GM18498 (cell line): ENCODE data around the gene TPRN.

Experiments
- ATAC-seq: cut with Tn5 transposase; IDR thresholded peaks from one replicate; pipeline ENCODE4 v1.9.1; 2021; ENCODE audit warnings: mild to moderate bottlenecking, moderate library complexity; ENCODE audit not compliant: unreplicated experiment

The TPRN gene

GRCh38 chr9:137213160-137214060 is 12.9 kb upstream of the TPRN start:
- ATAC-seq: no peak

GRCh38 chr9:137212520-137212919 is 12.0 kb upstream of the TPRN start:
- ATAC-seq: no peak

- ATAC-seq: no peak
Observed at GRCh38 chr9:137211532-137211931, 11.0 kb upstream of the TPRN start.

- no peak for ATAC-seq
Observed at GRCh38 chr9:137206602-137207001, 6.1 kb upstream of the TPRN start.

GRCh38 chr9:137205126-137206069 is 4.9 kb upstream of the TPRN start, which contains the start of the genes NDOR1 and TMEM203:
Gene NDOR1 (plus strand): TSS chr9:137205700. CDS start chr9:137205778, 78 bp downstream.
Gene TMEM203 (minus strand): TSS chr9:137205648. CDS start chr9:137205414, 234 bp downstream.
- peak; percentile 39 for ATAC-seq

- ATAC-seq: no peak
Observed at GRCh38 chr9:137204731-137205125, 4.2 kb upstream of the TPRN start.

- ATAC-seq: no peak
Observed at GRCh38 chr9:137202966-137203365, 2.4 kb upstream of the TPRN start.

- no peak for ATAC-seq
Observed at GRCh38 chr9:137201205-137201868, 796 bp upstream of the TPRN start.

- no peak for ATAC-seq
Observed at GRCh38 chr9:137199411-137200121, 975 bp downstream of the TPRN start.

- ATAC-seq: no peak
Observed at GRCh38 chr9:137198902-137199283, 1.6 kb downstream of the TPRN start.

- ATAC-seq: no peak
Observed at GRCh38 chr9:137198051-137198901, 2.3 kb downstream of the TPRN start.

GRCh38 chr9:137195525-137196220 is 4.9 kb downstream of the TPRN start:
- ATAC-seq: no peak

- no peak for ATAC-seq
Observed at GRCh38 chr9:137194909-137195308, 5.6 kb downstream of the TPRN start.

- no peak for ATAC-seq
Observed at GRCh38 chr9:137194388-137194787, 6.2 kb downstream of the TPRN start.

GRCh38 chr9:137193771-137194170 is 6.8 kb downstream of the TPRN start:
- ATAC-seq: no peak

- ATAC-seq: no peak
Observed at GRCh38 chr9:137192859-137193258, 7.7 kb downstream of the TPRN start.

- no peak for ATAC-seq
Observed at GRCh38 chr9:137192448-137192780, 8.1 kb downstream of the TPRN start.

GRCh38 chr9:137191691-137192447 is 8.7 kb downstream of the TPRN start:
- ATAC-seq: no peak
